ENCODE measurements around the gene KPNA6. TPM values are rescaled to one million over a fixed set of nuclear protein-coding genes. Genes with fewer than 3 reads are reported as not detected.

KPNA6 gene
- total RNA-seq, 1 experiment from 2014 or later, result 114 TPM

DNA sequence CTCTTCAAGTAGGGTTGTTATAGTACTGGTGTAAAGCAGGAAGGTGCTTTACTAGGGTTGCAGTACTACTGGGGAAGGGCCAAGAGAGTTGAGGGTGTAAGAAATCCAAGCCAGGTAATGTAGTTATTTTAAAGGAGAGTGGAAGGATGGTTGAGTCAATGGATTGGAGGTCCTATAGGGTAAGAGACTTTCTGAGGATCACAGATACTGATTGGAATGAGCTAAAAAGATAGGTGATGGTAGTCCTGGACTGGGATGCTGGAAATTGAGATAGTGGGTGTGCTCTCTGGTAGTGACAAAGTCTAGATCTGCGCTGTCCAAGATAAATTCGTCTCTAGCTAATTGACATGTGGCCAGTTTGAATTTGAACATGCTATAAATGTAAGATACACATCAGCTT is 78.6 kb downstream of the KPNA6 start:
- no CpG with 5 or more reads among the region's 2 CpGs for WGBS (ENCODE audit: extremely low coverage, insufficient read length, low lambda C conversion rate)
- H3K27ac Mint-ChIP-seq, result peak overlapping the region; percentile 94 to 97 (median 95); a peak in 6 of 7 replicates

More for the DNA sequence above, 78.6 kb downstream of the KPNA6 start:
- no peak overlapping the region for H3K14ac ChIP-seq (ENCODE audit: insufficient read depth, low read length)
- H3K79me1 ChIP-seq (ENCODE audit: insufficient read depth, low read depth, low read length, poor library complexity, severe bottlenecking), result peaks cover 4% of the 10 kb centered on the region
- no peaks in the 10 kb centered on the region for H3K23me2 ChIP-seq (ENCODE audit: insufficient read length, low read depth, low read length, poor library complexity, severe bottlenecking)
- H2BK5ac ChIP-seq (ENCODE audit: insufficient read length, low read length), result no peak overlapping the region
- H3K4me3 Mint-ChIP-seq, result no peak overlapping the region; a peak in 1 of 5 replicates
- H2BK120ac ChIP-seq (ENCODE audit: low read depth, low read length, poor library complexity, severe bottlenecking), result no peak overlapping the region
- H3K27me3 ChIP-seq (ENCODE audit: insufficient read depth, low read length), result no peaks in the 10 kb centered on the region
- H4K20me1 ChIP-seq (ENCODE audit: control insufficient read depth, insufficient read depth, insufficient read length), result no peaks in the 10 kb centered on the region
- no peak overlapping the region for H4K8ac ChIP-seq (replicated peaks; ENCODE audit: insufficient read length, low read depth, low read length)
- no peak overlapping the region for H2BK15ac ChIP-seq (ENCODE audit: low read depth, low read length)
- DNase-seq, result no peak
- peaks cover 1% of the 10 kb centered on the region in 2 experiments for H3K4me1 Mint-ChIP-seq
- no peak overlapping the region for H4K91ac ChIP-seq (ENCODE audit: insufficient read length, low read depth, low read length)
- H4K5ac ChIP-seq (ENCODE audit: insufficient read length, low read depth, low read length), result no peak overlapping the region
- no peak overlapping the region for H3K23ac ChIP-seq (ENCODE audit: insufficient read length, low read depth, low read length)
- no peak overlapping the region for H2AK5ac ChIP-seq (ENCODE audit: insufficient read length, low read length)
- no peak overlapping the region for H3K4me2 ChIP-seq (ENCODE audit: insufficient read depth, insufficient read length, low read length)
- no peak overlapping the region for H2AFZ ChIP-seq (ENCODE audit: low read length)
- H2BK20ac ChIP-seq (ENCODE audit: low read depth, low read length, poor library complexity, severe bottlenecking), result no peak overlapping the region
- no peak overlapping the region for H3K18ac ChIP-seq (ENCODE audit: insufficient read length, low read depth, low read length)
- H3K27me3 Mint-ChIP-seq (ENCODE audit: low read depth), result no peaks in the 10 kb centered on the region
- peaks cover 63 to 86% (median 85%) of the 10 kb centered on the region in 3 experiments for H3K36me3 Mint-ChIP-seq (ENCODE audit: insufficient read depth in 1 of 3, low read depth in 3 of 3)
- H3K56ac ChIP-seq (ENCODE audit: insufficient read length, low read depth, low read length), result no peak overlapping the region
- no peaks in the 10 kb centered on the region for H3K4me1 ChIP-seq (ENCODE audit: insufficient read depth, low read length)
- no peaks in the 10 kb centered on the region for H3K79me2 ChIP-seq (ENCODE audit: insufficient read depth, low read length)
- no peak overlapping the region for H2BK12ac ChIP-seq (ENCODE audit: insufficient read length, low read depth, low read length)
- no peaks in the 10 kb centered on the region for H3K9me3 ChIP-seq (ENCODE audit: control insufficient read depth, low read depth, low read length)
- H3K4ac ChIP-seq (ENCODE audit: low read depth, low read length), result no peak overlapping the region
- H3K27ac ChIP-seq (ENCODE audit: insufficient read length, low read depth, low read length), result no peak overlapping the region
- no peak overlapping the region for H3T11ph ChIP-seq (ENCODE audit: low read length)
- TF ChIP-seq, protein P1, sequence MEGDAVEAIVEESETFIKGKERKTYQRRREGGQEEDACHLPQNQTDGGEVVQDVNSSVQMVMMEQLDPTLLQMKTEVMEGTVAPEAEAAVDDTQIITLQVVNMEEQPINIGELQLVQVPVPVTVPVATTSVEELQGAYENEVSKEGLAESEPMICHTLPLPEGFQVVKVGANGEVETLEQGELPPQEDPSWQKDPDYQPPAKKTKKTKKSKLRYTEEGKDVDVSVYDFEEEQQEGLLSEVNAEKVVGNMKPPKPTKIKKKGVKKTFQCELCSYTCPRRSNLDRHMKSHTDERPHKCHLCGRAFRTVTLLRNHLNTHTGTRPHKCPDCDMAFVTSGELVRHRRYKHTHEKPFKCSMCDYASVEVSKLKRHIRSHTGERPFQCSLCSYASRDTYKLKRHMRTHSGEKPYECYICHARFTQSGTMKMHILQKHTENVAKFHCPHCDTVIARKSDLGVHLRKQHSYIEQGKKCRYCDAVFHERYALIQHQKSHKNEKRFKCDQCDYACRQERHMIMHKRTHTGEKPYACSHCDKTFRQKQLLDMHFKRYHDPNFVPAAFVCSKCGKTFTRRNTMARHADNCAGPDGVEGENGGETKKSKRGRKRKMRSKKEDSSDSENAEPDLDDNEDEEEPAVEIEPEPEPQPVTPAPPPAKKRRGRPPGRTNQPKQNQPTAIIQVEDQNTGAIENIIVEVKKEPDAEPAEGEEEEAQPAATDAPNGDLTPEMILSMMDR (conservative IDR thresholded peaks at IDR 0.05), result no peak
- no peaks in the 10 kb centered on the region for H3K9me3 Mint-ChIP-seq
- no peak overlapping the region for H3K9ac ChIP-seq (ENCODE audit: extremely low read depth, insufficient read length, low read length)

Measured in H9 (cell line).